HepG2 (cell line): Measurements from ENCODE around the gene SLC23A3. TPM values are rescaled to one million over a fixed set of nuclear protein-coding genes. Genes with fewer than 3 reads are reported as not detected.

Experiments
- KDM2A ChIP-seq: sonication (generic); formaldehyde crosslinking; IDR thresholded peaks from 2 replicates; pipeline ENCODE4 v1.4.0; 2020; ENCODE audit warnings: low read depth, missing genetic modification reagents, borderline replicate concordance
- YY1 ChIP-seq: IDR thresholded peaks from 2 replicates; pipeline ENCODE4 v1.6.1; 2011; ENCODE audit warnings: low read length, low read depth, moderate library complexity, mild to moderate bottlenecking; ENCODE audit not compliant: insufficient read depth, insufficient replicate concordance
- ZEB1 ChIP-seq: IDR thresholded peaks from 2 replicates; pipeline ENCODE4 v1.6.1; 2012; ENCODE audit warnings: mild to moderate bottlenecking, low read depth, inconsistent platforms; ENCODE audit not compliant: insufficient replicate concordance
- polyA plus RNA-seq, 8 experiments: library from polyadenylated mRNA; depleted of rRNA in 3 of 8; stranded (reverse) in 7 of 8; unstranded in 1 of 8; fragments of >200 nt; fragmentation: Illumina TruSeq in 4 of 8; extraction: Trizol in 4 of 8; gene quantifications; 2 replicates each; pipeline versions ENCODE4 v1.2.1 to v1.2.3, GENCODE V29; 2011 to 2016; ENCODE audit warnings: low read depth in 4 of 8, missing spikeins in 1 of 8, mixed read lengths in 1 of 8; ENCODE audit not compliant: insufficient read depth in 1 of 8
- total RNA-seq, 5 experiments: library from RNA; depleted of rRNA; stranded (reverse); fragments of >200 nt; fragmentation: Illumina TruSeq; extraction: Trizol; gene quantifications; 2 replicates each; pipeline ENCODE4 v1.2.3, GENCODE V29; 2016; ENCODE audit warnings: low read depth in 1 of 5
- TF ChIP-seq, protein P1 (sequence below): sonication (generic); formaldehyde crosslinking; IDR thresholded peaks from 2 replicates; pipeline ENCODE4 v1.5.1; 2020; ENCODE audit warnings: mild to moderate bottlenecking, missing genetic modification reagents, moderate library complexity

The SLC23A3 gene
- total and polyA plus RNA-seq, 2 of the 13 experiments (the other 11 are each of a cell fraction or from before 2014, with no cell fraction given) = 0.38 to 0.78 TPM

- TF ChIP-seq, protein P1, sequence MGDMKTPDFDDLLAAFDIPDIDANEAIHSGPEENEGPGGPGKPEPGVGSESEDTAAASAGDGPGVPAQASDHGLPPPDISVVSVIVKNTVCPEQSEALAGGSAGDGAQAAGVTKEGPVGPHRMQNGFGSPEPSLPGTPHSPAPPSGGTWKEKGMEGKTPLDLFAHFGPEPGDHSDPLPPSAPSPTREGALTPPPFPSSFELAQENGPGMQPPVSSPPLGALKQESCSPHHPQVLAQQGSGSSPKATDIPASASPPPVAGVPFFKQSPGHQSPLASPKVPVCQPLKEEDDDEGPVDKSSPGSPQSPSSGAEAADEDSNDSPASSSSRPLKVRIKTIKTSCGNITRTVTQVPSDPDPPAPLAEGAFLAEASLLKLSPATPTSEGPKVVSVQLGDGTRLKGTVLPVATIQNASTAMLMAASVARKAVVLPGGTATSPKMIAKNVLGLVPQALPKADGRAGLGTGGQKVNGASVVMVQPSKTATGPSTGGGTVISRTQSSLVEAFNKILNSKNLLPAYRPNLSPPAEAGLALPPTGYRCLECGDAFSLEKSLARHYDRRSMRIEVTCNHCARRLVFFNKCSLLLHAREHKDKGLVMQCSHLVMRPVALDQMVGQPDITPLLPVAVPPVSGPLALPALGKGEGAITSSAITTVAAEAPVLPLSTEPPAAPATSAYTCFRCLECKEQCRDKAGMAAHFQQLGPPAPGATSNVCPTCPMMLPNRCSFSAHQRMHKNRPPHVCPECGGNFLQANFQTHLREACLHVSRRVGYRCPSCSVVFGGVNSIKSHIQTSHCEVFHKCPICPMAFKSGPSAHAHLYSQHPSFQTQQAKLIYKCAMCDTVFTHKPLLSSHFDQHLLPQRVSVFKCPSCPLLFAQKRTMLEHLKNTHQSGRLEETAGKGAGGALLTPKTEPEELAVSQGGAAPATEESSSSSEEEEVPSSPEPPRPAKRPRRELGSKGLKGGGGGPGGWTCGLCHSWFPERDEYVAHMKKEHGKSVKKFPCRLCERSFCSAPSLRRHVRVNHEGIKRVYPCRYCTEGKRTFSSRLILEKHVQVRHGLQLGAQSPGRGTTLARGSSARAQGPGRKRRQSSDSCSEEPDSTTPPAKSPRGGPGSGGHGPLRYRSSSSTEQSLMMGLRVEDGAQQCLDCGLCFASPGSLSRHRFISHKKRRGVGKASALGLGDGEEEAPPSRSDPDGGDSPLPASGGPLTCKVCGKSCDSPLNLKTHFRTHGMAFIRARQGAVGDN (CRISPR knock-in tag) = peak; percentile 14; the same call in 1 of the 2 replicates
- TF ChIP-seq ZEB1 (no peak), YY1 (no peak), KDM2A (CRISPR knock-in tag) (peak; percentile 28; the same call in 1 of the 2 replicates)
Measured at GRCh38 chr2:219169930-219170654, at the start of gene SLC23A3 (continued).
